HPDE6-E6E7 (cell line): ENCODE results near the gene GPR78.
"Not testable (repeated sequence)": the region's sequence is repeated elsewhere in the genome, so short reads cannot be mapped to it uniquely, and the experiment has no call there.

ENCODE experiments used
- DNase-seq: peaks from one replicate; pipeline ENCODE4 v3.0.0; 2011; ENCODE audit warnings: missing footprints; ENCODE audit errors: extremely low spot score

Gene GPR78

DNA sequence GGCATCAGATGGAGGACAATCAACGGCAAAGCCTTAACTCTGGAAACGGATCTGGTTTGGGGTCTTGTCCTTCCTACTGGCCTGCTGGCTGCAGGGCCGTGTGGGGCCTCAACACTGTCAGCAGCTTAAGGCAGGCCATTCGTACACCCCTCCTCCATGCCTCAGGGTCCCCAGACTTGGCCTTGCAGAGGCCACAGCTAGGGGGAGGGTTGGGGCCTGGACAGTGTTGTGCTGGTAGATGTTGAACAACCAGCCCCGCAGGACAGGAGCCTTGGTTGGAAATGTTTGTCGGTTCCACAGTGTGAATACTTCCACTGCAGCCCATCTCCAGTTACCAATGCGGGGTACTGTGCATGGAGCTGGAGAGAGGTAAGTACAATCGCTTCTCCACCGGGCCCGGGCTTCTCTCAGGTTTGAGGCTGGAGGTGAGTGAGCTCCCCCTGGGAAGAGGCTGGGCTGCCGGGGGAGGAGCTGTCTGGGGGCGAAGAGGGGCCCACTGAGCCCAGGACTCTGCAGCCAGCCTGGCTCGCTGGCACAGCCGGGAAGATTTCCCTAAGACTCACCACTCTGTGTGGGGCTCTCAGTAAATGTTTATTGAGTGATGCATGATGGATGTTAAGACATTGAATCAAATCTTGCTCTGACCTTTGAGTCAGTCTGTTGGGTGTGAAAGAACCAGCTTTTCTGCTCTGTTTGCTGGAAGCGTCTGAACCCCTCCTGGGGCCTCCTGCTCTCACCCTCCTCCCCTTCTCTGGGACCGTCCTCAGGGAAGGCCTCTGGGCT is 19.7 kb upstream of the GPR78 start:
- no peak for DNase-seq

DNA sequence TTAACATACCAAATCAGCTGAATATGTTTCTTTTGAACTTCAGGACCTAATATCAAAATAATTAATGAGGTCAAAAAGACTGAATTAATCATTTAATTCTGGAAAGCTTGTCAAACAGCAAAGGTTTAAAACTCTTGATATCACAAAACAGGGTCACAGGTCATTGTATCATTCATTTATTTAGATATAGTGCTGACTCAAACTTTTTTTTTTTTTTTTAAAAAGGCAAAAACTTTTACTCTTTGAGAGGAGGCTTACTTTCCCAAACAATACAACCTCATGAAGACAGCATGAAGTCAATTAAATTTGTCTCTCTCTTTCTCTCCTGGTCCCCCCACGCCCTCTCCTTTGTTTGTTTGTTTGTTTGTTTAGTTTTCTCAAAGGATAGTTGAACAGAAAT is 15.6 kb upstream of the GPR78 start:
- DNase-seq: no peak

GRCh38 chr4:8568068-8568668 is 12.0 kb upstream of the GPR78 start:
- DNase-seq: no peak

- no peak for DNase-seq
Observed at GRCh38 chr4:8570201-8570600, 10.0 kb upstream of the GPR78 start.

DNA sequence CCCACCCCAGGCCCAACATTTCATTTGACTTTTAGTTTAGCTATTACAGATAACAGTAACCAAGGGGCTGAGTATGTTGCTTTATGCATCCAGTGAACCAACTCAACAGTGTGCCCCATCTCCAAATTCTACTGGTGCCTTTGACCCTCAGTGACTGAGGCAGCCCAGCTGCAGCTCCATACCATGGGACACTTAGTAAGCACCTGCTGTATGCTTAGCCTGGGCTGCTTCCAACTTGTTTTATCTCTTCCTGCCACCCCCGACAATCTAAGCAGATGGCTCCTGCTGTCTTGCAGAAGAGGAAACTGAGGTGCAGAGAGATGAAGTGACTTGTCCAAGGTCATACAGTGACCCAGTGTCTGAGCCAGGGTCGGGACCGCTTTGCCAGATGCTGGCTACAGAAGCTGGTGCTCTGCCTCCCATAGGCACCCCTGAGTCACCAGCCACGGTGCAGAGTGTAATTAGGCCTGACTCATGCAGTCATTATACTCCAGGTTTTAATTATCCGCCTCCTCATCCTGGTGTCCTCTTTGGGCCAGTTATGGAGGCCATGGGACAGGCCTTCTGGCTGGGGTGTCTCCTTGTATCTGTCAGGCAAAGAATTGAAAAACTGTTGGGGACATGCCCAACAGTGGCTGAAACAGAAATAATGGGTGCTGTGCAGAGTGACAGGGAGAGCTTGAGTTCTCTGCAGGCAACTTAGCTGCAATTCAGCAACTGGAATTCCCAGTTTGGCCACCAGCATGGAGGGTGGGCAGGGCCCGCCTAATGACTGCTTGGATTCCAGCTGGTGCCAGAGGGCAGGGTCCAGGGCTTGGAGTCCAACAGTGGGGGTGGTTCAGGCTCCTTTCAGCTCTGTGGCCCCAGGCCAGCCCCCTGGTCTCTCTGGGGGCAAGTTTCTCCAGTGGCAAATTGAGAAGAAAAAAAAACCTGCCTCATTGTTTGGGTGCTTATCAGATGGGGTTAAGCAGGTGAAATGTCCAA is 8.2 kb upstream of the GPR78 start:
- no peak for DNase-seq

DNA sequence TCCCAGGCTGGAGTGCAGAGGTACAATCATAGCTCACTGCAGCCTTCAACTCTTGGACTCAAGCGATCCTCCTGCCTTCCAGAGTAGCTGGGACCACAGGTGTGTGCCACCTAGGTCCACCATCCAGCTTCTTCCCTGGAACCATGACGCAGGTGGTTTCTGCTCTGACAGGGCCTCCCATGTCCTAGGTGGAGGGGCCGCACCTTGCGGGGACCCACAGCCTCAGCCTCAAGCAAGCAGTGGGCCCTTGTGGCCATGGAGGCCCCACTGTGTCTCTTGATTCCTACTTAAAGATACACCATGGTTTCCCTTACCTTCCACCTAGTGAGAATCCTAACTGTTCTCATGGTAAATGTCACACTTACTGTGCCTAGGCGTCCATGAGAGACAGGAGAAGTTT is 6.9 kb upstream of the GPR78 start:
- no peak for DNase-seq

GRCh38 chr4:8574796-8575370 is 5.3 kb upstream of the GPR78 start:
- no peak for DNase-seq

DNA sequence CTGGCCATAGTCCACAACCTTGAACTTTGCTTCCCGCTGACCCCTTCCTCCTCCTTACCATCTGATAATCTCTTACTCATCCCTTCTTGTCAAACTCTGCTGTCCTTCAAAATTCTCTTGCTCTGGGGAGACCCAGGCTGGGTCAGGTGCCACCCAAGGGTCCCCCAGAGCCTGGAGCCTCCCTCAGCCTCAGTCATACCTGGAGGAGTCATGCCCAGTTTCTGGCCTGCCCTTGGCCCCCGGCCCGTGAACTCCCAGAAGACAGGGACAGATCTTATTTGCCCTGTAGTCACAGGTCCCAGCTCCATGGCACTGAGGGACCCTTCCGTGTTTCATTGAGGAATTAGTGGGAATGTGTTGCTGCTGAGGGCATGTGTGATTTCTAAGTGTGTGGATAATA is 4.7 kb upstream of the GPR78 start:
- no peak for DNase-seq

DNA sequence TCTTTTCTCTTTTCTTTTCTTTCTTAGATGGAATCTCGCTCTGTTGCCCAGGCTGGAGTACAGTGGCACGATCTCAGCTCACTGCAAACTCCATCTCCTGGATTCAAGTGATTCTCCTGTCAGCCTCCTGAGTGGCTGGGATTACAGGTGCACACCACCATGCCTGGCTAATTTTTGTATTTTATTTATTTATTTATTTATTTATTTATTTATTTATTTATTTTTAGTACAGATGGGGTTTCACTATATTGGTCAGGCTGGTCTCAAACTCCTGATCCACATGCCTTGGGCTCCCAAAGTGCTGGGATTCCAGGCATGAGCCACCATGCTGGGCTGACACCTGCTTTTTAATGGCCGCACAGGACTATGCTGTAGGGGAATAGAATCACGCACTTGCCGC is 3.6 kb upstream of the GPR78 start:
- not testable (repeated sequence) for DNase-seq

GRCh38 chr4:8577046-8577445 is 3.1 kb upstream of the GPR78 start:
- DNase-seq: no peak

DNA sequence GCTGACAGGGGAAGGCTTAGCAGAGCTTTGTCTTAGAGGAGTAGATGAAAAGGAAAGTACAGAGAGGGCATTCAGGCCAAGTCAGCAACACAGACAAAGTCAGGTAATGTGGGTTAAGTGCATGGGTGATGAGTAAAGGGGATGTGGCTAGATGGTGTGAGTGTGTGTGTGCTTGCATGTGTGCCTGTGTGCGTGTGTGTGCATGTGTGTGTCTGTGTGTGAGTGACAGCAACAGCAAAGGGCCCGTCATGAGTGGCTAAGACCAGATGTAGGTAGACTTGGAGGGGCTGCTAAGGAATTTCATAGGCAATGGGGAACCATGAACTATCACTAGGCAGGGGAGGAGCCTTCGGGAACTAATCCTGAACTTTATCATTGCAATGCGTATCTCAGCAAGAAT is 2.2 kb upstream of the GPR78 start:
- no peak for DNase-seq

DNA sequence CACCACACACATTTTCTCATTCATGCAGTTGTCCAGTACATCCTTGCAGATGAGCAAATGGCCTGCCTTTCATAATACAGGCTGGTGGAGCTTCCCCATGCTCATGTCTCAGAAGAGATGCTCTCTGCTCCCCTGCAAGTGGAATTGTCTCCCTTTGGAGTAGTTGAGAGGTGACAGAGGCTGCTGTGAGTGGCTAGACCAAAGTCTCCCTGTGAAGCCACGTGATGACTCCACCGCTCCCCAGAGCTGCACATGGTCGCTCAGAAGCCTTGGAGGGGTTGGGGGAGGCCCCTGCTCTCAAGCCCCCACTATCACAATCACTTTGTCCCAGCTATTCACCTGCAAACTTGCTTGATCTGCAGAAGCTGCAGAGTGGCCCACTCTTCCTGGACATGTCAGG is 1.5 kb upstream of the GPR78 start:
- DNase-seq: no peak

DNA sequence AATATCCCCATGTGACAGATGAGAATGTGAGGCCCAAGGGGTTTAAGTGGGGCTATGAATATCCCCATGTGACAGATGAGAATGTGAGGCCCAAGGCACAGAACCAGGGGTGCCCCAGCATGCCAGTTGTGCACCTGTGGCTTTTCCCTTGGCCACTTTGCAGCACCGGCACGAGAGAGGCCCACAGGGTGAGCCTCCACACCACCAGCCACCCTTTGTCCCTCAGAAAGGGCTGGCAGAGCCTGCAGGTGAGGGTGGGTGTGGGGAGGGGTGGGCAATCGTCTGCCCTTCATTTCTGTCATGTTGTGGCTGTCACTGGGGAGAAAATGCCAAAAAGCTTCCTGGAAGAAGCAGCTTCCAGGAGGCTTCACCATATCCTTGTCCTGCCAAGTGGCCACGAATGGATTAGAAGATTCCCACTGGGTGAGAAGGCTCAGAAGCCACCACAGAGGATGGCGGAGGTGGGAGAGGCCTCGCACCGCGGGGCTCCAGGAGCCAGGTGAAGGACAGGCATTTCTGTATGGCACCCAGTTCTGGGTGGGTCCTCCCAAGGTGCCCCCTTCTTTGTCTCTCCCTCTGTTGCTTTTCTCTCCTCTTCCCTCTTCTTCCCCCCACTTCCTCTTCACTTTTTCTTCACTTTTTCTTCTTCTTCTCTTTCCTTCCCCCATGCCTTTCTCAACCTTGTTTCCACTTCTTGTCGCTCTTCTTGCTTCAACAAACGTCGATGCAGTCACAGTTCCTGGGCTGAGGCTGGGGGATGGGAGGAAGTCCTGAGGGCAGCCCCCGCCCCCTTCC is 469 bp upstream of the GPR78 start:
- no peak for DNase-seq

DNA sequence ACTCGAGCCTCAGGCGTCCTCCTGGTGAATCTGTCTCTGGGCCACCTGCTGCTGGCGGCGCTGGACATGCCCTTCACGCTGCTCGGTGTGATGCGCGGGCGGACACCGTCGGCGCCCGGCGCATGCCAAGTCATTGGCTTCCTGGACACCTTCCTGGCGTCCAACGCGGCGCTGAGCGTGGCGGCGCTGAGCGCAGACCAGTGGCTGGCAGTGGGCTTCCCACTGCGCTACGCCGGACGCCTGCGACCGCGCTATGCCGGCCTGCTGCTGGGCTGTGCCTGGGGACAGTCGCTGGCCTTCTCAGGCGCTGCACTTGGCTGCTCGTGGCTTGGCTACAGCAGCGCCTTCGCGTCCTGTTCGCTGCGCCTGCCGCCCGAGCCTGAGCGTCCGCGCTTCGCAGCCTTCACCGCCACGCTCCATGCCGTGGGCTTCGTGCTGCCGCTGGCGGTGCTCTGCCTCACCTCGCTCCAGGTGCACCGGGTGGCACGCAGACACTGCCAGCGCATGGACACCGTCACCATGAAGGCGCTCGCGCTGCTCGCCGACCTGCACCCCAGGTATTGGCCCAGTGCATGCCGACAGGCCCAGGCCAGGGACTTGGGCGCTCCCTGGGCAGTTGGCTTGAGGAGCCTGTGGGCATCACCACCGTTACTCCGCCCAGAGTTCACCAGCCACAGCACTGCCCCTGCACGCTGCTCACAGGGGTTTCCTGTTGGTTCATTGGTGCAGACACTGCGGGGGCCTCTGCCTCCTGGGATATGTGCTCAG is 1.1 kb downstream of the GPR78 start:
- DNase-seq: no peak

- DNase-seq: no peak
Observed at GRCh38 chr4:8582016-8582415, 1.8 kb downstream of the GPR78 start.

DNA sequence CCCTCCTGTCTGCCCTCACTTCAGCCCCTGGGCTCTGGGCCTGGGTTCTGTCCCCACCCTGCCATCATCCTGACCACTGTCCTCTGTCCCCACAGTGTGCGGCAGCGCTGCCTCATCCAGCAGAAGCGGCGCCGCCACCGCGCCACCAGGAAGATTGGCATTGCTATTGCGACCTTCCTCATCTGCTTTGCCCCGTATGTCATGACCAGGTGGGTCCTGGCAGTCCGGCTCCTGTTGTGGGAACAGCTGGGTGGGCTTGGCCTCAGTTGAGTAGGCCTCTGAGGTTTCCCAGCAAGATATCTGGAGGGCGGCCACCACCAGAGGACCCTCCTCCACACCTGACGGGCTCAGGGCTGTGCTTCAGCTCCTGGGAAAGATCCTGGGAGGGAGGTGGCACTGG is 2.2 kb downstream of the GPR78 start:
- DNase-seq: no peak

DNA sequence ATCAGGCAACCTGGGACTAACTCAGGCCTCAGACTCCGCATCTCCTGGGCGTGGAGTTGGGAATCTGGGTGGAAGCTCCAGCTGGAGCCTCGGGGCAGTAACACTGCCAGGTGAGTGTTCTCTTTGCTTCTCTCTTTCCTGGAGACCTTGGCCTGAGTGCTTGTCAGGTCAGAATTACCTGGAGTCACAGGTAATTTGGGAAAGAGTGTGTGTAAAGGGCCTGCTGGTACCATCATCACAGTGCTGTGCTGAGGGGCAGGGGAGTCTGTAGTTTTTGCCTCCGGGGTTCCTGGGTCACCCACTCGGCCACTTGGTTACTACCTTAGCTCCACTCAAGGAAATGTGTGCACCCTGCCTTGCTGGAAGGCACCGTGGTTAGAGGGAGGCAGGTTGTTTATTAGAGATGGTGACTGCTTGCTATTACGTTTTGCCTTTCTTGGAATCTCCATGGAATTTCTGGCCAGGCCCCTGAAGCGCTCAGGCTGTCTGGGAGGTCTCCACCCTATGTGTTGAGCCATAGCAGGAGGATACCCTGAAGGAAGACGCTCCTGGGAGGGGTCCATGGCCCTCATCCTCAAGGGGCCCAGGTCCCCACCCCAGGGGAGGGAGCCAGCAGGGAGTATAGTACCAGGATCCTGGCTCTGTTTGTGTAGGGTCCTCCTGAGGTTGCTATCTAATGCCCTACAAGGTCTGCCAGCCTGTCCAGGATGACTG is 2.9 kb downstream of the GPR78 start:
- DNase-seq: no peak

GRCh38 chr4:8583655-8584025 is 3.4 kb downstream of the GPR78 start:
- no peak for DNase-seq

DNA sequence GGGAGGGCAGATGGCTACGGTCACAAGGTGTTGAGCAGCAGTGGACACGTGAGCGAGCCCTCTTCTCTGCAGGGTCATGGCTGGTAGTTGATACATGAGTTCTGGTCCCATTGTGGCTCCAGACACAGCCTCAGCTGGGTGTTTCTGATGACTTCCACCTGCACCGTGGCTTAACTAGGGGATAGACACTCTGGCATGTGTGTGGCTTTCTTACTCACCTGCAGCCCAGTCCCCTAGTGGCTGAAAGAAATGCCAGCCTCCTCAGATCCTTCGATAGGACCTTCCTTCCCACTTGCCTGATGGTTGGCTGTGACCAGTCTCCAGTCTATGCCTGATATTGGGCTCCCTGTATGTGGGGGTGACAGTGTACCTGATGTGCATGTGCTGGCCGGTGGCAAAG is 5.0 kb downstream of the GPR78 start:
- DNase-seq: no peak

GRCh38 chr4:8585721-8586212 is 5.6 kb downstream of the GPR78 start:
- no peak for DNase-seq
